ENCODE results near the gene KCND3.
"Not testable (repeated sequence)": the region's sequence is repeated elsewhere in the genome, so short reads cannot be mapped to it uniquely, and the experiment has no call there.

Gene KCND3

GRCh38 chr1:111811891-111812290 is 177.6 kb downstream of the KCND3 start:
- Histone ChIP-seq H3K9ac (no peak overlapping the region), H4K20me1 (no peaks in the 10 kb centered on the region), H3K36me3 (no peaks in the 10 kb centered on the region), H3K4me2 (no peak overlapping the region), H3K9me3 (no peaks in the 10 kb centered on the region), H3K27ac (no peak overlapping the region), H3K4me1 (no peaks in the 10 kb centered on the region), H3K27me3 (no peaks in the 10 kb centered on the region), H3K4me3 (no peak overlapping the region)
- no peak for TF ChIP-seq Cebpa-rat (IDR thresholded peaks at IDR 0.05)

DNA sequence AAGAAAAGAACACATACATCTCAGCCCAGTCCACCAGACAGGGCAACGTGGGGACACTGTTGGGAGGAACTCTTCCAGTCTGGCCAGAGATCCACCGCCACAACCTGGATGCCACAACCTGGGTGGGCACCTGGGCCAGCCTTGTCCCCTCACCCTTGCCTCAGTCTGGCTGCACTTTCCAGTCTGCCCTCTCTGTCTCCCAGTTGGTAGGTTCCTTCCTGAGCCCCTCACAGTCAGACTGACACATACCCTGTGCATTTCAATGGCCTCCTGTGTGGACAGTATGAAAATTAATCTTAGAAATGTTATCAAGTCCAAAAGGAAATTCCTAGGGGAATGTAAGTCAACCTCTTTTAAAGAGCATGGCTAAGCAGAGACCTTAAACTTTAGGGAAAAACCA is 184.2 kb downstream of the KCND3 start:
- no peaks in the 10 kb centered on the region for H3K36me3 ChIP-seq
- H3K27ac ChIP-seq, result no peak overlapping the region
- H3K9ac ChIP-seq, result no peak overlapping the region
- H3K4me3 ChIP-seq, result no peak overlapping the region
- no peak for TF ChIP-seq Cebpa-rat (IDR thresholded peaks at IDR 0.05)
- H3K4me2 ChIP-seq, result no peak overlapping the region
- H3K4me1 ChIP-seq, result no peaks in the 10 kb centered on the region
- no peaks in the 10 kb centered on the region for H3K27me3 ChIP-seq
- no peaks in the 10 kb centered on the region for H4K20me1 ChIP-seq
- no peaks in the 10 kb centered on the region for H3K9me3 ChIP-seq

DNA sequence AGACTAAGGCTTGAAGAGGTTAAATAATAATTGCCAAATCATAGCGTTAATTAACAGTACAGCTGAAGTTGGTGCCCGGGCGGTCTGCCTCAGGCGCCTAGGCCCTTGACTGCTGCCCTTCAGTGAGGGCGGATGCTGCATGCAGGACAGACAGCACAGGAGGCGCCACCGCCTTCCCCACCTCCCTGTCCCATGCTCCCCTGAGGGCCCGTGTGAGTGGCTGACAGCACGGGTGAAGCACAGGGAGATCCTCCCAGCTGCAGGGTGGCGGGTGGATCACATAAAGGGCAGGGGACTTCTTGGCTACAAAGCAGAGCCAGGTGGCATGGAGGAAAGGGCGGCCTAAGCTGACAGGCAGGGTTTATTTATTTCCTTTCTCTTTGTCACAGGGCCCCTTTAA is 184.7 kb downstream of the KCND3 start:
- no peak for TF ChIP-seq Cebpa-rat (IDR thresholded peaks at IDR 0.05)
- Histone ChIP-seq H3K9ac (no peak overlapping the region), H3K27me3 (no peaks in the 10 kb centered on the region)

GRCh38 chr1:111803951-111804350 is 185.5 kb downstream of the KCND3 start:
- Histone ChIP-seq H3K4me3 (no peak overlapping the region), H3K9ac (no peak overlapping the region), H3K9me3 (no peaks in the 10 kb centered on the region), H4K20me1 (no peaks in the 10 kb centered on the region), H3K27me3 (no peaks in the 10 kb centered on the region), H3K27ac (no peak overlapping the region), H3K36me3 (no peaks in the 10 kb centered on the region), H3K4me2 (no peak overlapping the region), H3K4me1 (no peaks in the 10 kb centered on the region)
- TF ChIP-seq Cebpa-rat (IDR thresholded peaks at IDR 0.05), result no peak

More for the DNA sequence above, 184.7 kb downstream of the KCND3 start:
- Histone ChIP-seq H3K9me3 (no peaks in the 10 kb centered on the region), H4K20me1 (no peaks in the 10 kb centered on the region), H3K4me1 (no peaks in the 10 kb centered on the region), H3K4me3 (no peak overlapping the region), H3K36me3 (no peaks in the 10 kb centered on the region), H3K27ac (no peak overlapping the region), H3K4me2 (no peak overlapping the region)

DNA sequence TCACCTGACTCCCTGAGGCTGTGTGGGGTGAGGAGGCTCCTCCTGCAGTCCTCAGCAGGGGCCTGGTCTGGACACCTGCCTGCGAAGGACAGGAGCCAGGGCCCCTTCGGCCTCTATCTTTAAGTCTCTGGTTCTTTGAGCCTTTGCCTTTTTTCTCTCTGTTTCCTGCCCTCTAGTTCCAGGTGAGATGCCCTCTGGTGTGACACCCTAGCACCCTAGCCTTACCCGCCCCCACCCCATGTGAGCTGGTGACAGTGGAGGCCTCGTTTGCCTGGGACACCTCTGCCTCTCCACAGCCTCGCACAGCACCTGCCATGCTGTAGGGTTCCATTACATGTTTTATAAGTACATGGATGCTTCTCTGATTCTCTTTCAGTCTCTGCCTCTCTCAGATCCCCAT is 186.5 kb downstream of the KCND3 start:
- no peak overlapping the region for H3K4me3 ChIP-seq
- no peaks in the 10 kb centered on the region for H3K4me1 ChIP-seq
- no peak for TF ChIP-seq Cebpa-rat (IDR thresholded peaks at IDR 0.05)
- H3K36me3 ChIP-seq, result no peaks in the 10 kb centered on the region
- no peaks in the 10 kb centered on the region for H4K20me1 ChIP-seq
- no peaks in the 10 kb centered on the region for H3K27me3 ChIP-seq
- no peak overlapping the region for H3K9ac ChIP-seq
- H3K4me2 ChIP-seq, result no peak overlapping the region
- H3K27ac ChIP-seq, result no peak overlapping the region
- H3K9me3 ChIP-seq, result no peaks in the 10 kb centered on the region

GRCh38 chr1:111802110-111802509 is 187.4 kb downstream of the KCND3 start:
- Histone ChIP-seq H4K20me1 (no peaks in the 10 kb centered on the region), H3K4me3 (no peak overlapping the region), H3K36me3 (no peaks in the 10 kb centered on the region), H3K9me3 (no peaks in the 10 kb centered on the region), H3K27ac (no peak overlapping the region), H3K4me2 (no peak overlapping the region), H3K4me1 (no peaks in the 10 kb centered on the region), H3K9ac (no peak overlapping the region), H3K27me3 (no peaks in the 10 kb centered on the region)
- TF ChIP-seq Cebpa-rat (IDR thresholded peaks at IDR 0.05), result no peak

DNA sequence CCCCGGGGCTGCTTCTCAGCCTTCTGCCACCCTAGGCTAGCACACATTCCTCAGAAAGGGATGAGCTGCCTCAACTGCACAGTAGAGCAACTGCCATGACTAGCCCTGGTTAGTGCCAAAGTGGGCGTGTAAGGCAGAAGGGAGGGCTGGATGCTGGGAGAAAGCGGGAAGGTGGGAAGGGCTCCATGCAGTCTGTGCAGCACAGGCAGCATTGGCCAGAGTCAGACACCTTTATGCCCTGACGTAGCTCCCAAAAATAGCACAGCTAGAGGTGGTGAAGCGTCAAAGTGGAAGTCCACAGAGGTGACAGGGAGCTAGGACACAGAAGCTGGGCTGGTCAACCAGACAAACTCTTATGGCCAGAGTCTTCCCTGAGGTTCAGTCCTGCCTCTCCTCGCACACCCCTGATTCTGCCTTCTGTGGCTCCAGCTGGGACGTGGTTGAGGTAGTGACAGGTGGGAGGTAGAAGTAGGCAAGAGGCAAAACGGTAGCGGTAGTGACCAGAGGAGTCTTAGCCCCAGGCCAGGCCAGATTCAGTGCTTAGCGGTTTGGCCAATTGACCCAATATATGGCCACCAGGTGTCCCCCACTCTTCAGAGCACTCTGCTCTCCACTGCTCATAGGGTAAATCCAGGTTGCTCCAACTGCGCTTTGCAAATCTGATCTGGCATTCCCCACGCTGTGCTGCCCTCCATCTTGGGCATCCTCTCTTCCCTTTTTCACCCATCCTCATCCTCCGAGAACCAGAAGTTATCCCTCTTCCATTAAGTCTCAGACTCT is 188.2 kb downstream of the KCND3 start:
- Histone ChIP-seq H3K9ac (no peak overlapping the region), H3K4me3 (no peak overlapping the region), H4K20me1 (no peaks in the 10 kb centered on the region), H3K36me3 (no peaks in the 10 kb centered on the region), H3K9me3 (no peaks in the 10 kb centered on the region), H3K4me2 (no peak overlapping the region), H3K4me1 (no peaks in the 10 kb centered on the region), H3K27ac (no peak overlapping the region), H3K27me3 (no peaks in the 10 kb centered on the region)
- TF ChIP-seq Cebpa-rat (IDR thresholded peaks at IDR 0.05), result no peak

GRCh38 chr1:111799722-111800121 is 189.7 kb downstream of the KCND3 start:
- not testable (repeated sequence) for H3K4me1 ChIP-seq, H3K27me3 ChIP-seq, H3K4me2 ChIP-seq, H3K9ac ChIP-seq, H4K20me1 ChIP-seq, H3K9me3 ChIP-seq, H3K27ac ChIP-seq, H3K36me3 ChIP-seq, H3K4me3 ChIP-seq

DNA sequence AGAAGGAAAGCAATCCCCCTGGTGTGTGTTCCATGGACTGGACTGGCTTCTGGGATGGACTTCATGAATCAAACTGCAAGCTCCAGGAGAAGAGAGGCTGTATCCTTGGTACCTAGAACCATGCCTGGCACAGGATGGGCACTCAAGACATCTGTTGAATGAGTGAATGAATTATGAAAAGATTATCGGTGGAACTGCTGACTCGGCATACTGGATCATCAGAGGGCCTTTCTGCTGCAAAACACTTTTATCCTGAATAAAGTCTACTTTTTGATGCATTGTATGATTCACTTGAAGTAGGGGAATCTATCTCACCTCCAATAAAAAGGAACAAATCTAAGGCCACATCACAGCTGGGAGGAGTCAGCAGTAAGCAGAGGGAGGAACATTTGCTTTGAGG is 190.9 kb downstream of the KCND3 start:
- Histone ChIP-seq H3K27ac (no peak overlapping the region), H3K27me3 (no peaks in the 10 kb centered on the region), H3K4me1 (no peaks in the 10 kb centered on the region), H3K9me3 (no peaks in the 10 kb centered on the region), H4K20me1 (no peaks in the 10 kb centered on the region), H3K36me3 (no peaks in the 10 kb centered on the region), H3K4me3 (no peak overlapping the region), H3K4me2 (no peak overlapping the region), H3K9ac (no peak overlapping the region)
- no peak for TF ChIP-seq Cebpa-rat (IDR thresholded peaks at IDR 0.05)

GRCh38 chr1:111795401-111795800 is 194.1 kb downstream of the KCND3 start:
- Histone ChIP-seq H3K4me2 (no peak overlapping the region), H3K4me3 (no peak overlapping the region), H4K20me1 (no peaks in the 10 kb centered on the region), H3K9me3 (no peaks in the 10 kb centered on the region), H3K9ac (no peak overlapping the region), H3K27ac (no peak overlapping the region), H3K27me3 (no peaks in the 10 kb centered on the region), H3K4me1 (peaks cover 4% of the 10 kb centered on the region), H3K36me3 (no peaks in the 10 kb centered on the region)
- no peak for TF ChIP-seq Cebpa-rat (IDR thresholded peaks at IDR 0.05)

DNA sequence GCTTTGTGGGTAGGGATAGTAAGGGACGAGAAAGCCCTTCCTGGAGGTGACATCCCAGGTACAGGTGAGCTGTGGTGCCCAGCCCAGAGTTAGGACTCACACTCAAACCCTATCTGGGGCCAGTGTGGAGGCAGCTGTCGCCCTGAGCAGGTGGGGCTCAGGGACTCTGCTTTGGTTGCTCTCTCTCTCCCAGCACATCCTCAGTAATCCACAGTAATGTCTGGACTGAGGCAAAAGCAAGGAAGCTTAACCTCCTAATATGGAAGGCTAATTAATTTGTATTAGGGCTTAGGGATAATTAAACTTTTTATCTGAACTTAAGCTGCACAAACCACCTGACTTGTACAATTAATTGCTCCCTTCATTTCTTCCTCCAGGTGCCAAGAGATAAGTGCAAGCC is 195.5 kb downstream of the KCND3 start:
- Histone ChIP-seq H3K9me3 (no peaks in the 10 kb centered on the region), H3K27me3 (no peaks in the 10 kb centered on the region)

More for the DNA sequence above, 195.5 kb downstream of the KCND3 start:
- no peak overlapping the region for H3K9ac ChIP-seq
- no peak overlapping the region for H3K4me2 ChIP-seq
- H3K4me1 ChIP-seq, result peaks cover 10% of the 10 kb centered on the region
- TF ChIP-seq Cebpa-rat (IDR thresholded peaks at IDR 0.05), result no peak
- H4K20me1 ChIP-seq, result no peaks in the 10 kb centered on the region
- H3K4me3 ChIP-seq, result no peak overlapping the region
- no peak overlapping the region for H3K27ac ChIP-seq
- no peaks in the 10 kb centered on the region for H3K36me3 ChIP-seq
